Neural cell (in vitro differentiated cells): ENCODE data around the gene PHF21B. TPM values are rescaled to one million over a fixed set of nuclear protein-coding genes. Genes with fewer than 3 reads are reported as not detected.

Experiments used
- H2AFZ ChIP-seq: fragments of 200-600, 300-800 bp; sonication (generic), shearing (Covaris generic); 2 replicates; pipeline ENCODE4 v1.6.0; 2014; ENCODE audit warnings: low read depth, mild to moderate bottlenecking, antibody characterized with exemption, low read length, moderate library complexity
- H3F3A ChIP-seq: fragments of 200-600 bp; shearing (Covaris generic); 2 replicates; pipeline ENCODE4 v1.6.1; 2016; ENCODE audit warnings: mild to moderate bottlenecking, moderate library complexity, mixed read lengths, antibody characterized with exemption, low read length; ENCODE audit not compliant: insufficient read depth, poor library complexity, severe bottlenecking
- H3K27ac ChIP-seq: fragments of 200-600, 300-800 bp; sonication (generic), shearing (Covaris generic); 2 replicates; pipeline ENCODE4 v1.5.1; 2014; ENCODE audit warnings: mild to moderate bottlenecking, low read length, moderate library complexity
- H3K27me3 ChIP-seq: fragments of 300-800, 200-600 bp; sonication (generic), shearing (Covaris generic); 2 replicates; pipeline ENCODE4 v1.6.0; 2014; ENCODE audit warnings: mild to moderate bottlenecking, low read depth, low read length, moderate library complexity; ENCODE audit not compliant: insufficient read depth
- H3K36me3 ChIP-seq: fragments of 300-800, 200-600 bp; sonication (generic), shearing (Covaris generic); 2 replicates; pipeline ENCODE4 v1.5.1; 2014; ENCODE audit warnings: mild to moderate bottlenecking, antibody characterized with exemption, low read length, moderate library complexity; ENCODE audit not compliant: insufficient read depth
- H3K4me2 ChIP-seq: fragments of 300-800, 200-600 bp; sonication (generic), shearing (Covaris generic); 2 replicates; pipeline ENCODE4 v1.6.0; 2014; ENCODE audit warnings: mild to moderate bottlenecking, low read length
- H3K4me3 ChIP-seq: fragments of 300-800, 200-600 bp; sonication (generic), shearing (Covaris generic); 2 replicates; pipeline ENCODE4 v1.5.1; 2014; ENCODE audit warnings: mild to moderate bottlenecking, low read length, moderate library complexity
- H3K79me2 ChIP-seq: fragments of 200-600 bp; shearing (Covaris generic); replicated peaks from 2 replicates; pipeline ENCODE4 v1.6.0; 2014; ENCODE audit warnings: mild to moderate bottlenecking, low read length, moderate library complexity; ENCODE audit not compliant: insufficient read depth
- H3K9ac ChIP-seq: fragments of 300-800, 200-600 bp; sonication (generic), shearing (Covaris generic); 2 replicates; pipeline ENCODE4 v1.6.1; 2016; ENCODE audit warnings: mild to moderate bottlenecking, low read length, mixed read lengths
- H3K9me2 ChIP-seq: fragments of 200-600 bp; shearing (Covaris generic); 2 replicates; pipeline ENCODE4 v1.6.1; 2016; ENCODE audit warnings: mild to moderate bottlenecking, low read length, mixed read lengths; ENCODE audit not compliant: insufficient read depth
- H3K9me3 ChIP-seq: fragments of 200-600, 300-800 bp; sonication (generic), shearing (Covaris generic); 2 replicates; pipeline ENCODE4 v1.6.1; 2016; ENCODE audit warnings: mild to moderate bottlenecking, mixed run types, low read length, moderate library complexity, mixed read lengths
- H4K20me1 ChIP-seq: fragments of 200-600 bp; shearing (Covaris generic); 2 replicates; pipeline ENCODE4 v1.6.1; 2016; ENCODE audit warnings: mild to moderate bottlenecking, mixed run types; ENCODE audit not compliant: insufficient read depth
- EZH2 ChIP-seq: fragments of 200-600, 300-800 bp; shearing (Covaris generic), sonication (generic); IDR thresholded peaks from 2 replicates; pipeline ENCODE4 v1.6.1; 2014; ENCODE audit warnings: antibody characterized with exemption, low read length, borderline replicate concordance, mild to moderate bottlenecking; ENCODE audit not compliant: insufficient read depth, poor library complexity, severe bottlenecking
- MXI1 ChIP-seq: fragments of 450-650 bp; conservative IDR thresholded peaks from 2 replicates; pipeline ENCODE4 v1.6.1; 2014; ENCODE audit warnings: antibody characterized with exemption, mild to moderate bottlenecking; ENCODE audit not compliant: poor library complexity, severe bottlenecking
- POLR2AphosphoS5 ChIP-seq: IDR thresholded peaks from 2 replicates; pipeline ENCODE4 v1.6.1; 2012
- RAD21 ChIP-seq: fragments of 450-650 bp; conservative IDR thresholded peaks from 2 replicates; pipeline ENCODE4 v1.6.1; 2014; ENCODE audit warnings: antibody characterized with exemption, mild to moderate bottlenecking, moderate library complexity
- REST ChIP-seq: IDR thresholded peaks from 2 replicates; pipeline ENCODE4 v1.6.1; 2012; ENCODE audit warnings: borderline replicate concordance
- SMC3 ChIP-seq: fragments of 450-650 bp; conservative IDR thresholded peaks from 2 replicates; pipeline ENCODE4 v1.6.1; 2014; ENCODE audit warnings: antibody characterized with exemption, mild to moderate bottlenecking, moderate library complexity; ENCODE audit not compliant: poor library complexity
- TAF1 ChIP-seq: IDR thresholded peaks from 2 replicates; pipeline ENCODE4 v1.6.1; 2012; ENCODE audit warnings: low read depth
- polyA plus RNA-seq: library from polyadenylated mRNA; depleted of rRNA; stranded (reverse); fragments of >200 nt; gene quantifications from 2 replicates; pipeline ENCODE4 v1.2.3, GENCODE V29; 2014

The PHF21B gene
- polyA plus RNA-seq, 1 donor from 2014 or later: 49.5 TPM

GRCh38 chr22:44848791-44849420 lies 160.9 kb downstream of the PHF21B start:
- Histone ChIP-seq H3K79me2 (no peaks in the 10 kb centered on the region), H3K27me3 (no peaks in the 10 kb centered on the region), H3K9ac (no peak overlapping the region), H3K27ac (no peak overlapping the region), H3K4me3 (no peak overlapping the region), H3K36me3 (no peaks in the 10 kb centered on the region), H4K20me1 (no peaks in the 10 kb centered on the region), H3K4me2 (no peak overlapping the region), H2AFZ (no peak overlapping the region), H3K9me2 (no peaks in the 10 kb centered on the region), H3F3A (no peaks in the 10 kb centered on the region), H3K9me3 (no peaks in the 10 kb centered on the region)
- TF ChIP-seq EZH2 (no peak), TAF1 (no peak), RAD21 (no peak)

GRCh38 chr22:44848296-44848741 lies 161.5 kb downstream of the PHF21B start:
- Histone ChIP-seq H3K36me3 (no peaks in the 10 kb centered on the region), H3K4me3 (no peak overlapping the region), H3K4me2 (no peak overlapping the region), H3K27ac (no peak overlapping the region), H3K9me2 (no peaks in the 10 kb centered on the region), H4K20me1 (no peaks in the 10 kb centered on the region), H2AFZ (no peak overlapping the region), H3K9ac (no peak overlapping the region), H3K79me2 (no peaks in the 10 kb centered on the region), H3F3A (no peaks in the 10 kb centered on the region), H3K27me3 (no peaks in the 10 kb centered on the region), H3K9me3 (no peaks in the 10 kb centered on the region)
- TF ChIP-seq EZH2: no peak
- TF ChIP-seq TAF1: no peak
- no peak for TF ChIP-seq RAD21
- TF ChIP-seq REST: no peak
- TF ChIP-seq MXI1: no peak
- TF ChIP-seq SMC3: no peak
- TF ChIP-seq POLR2AphosphoS5: no peak

GRCh38 chr22:44847892-44848291 lies 161.9 kb downstream of the PHF21B start:
- no peak overlapping the region for H3K4me2 ChIP-seq
- H3K27me3 ChIP-seq: no peaks in the 10 kb centered on the region

More at GRCh38 chr22:44847892-44848291, 161.9 kb downstream of the PHF21B start:
- no peaks in the 10 kb centered on the region for H4K20me1 ChIP-seq
- H2AFZ ChIP-seq: no peak overlapping the region
- no peak overlapping the region for H3K9ac ChIP-seq
- no peaks in the 10 kb centered on the region for H3K79me2 ChIP-seq
- no peaks in the 10 kb centered on the region for H3K9me3 ChIP-seq
- H3K27ac ChIP-seq: no peak overlapping the region
- H3K36me3 ChIP-seq: no peaks in the 10 kb centered on the region
- H3F3A ChIP-seq: no peaks in the 10 kb centered on the region
- no peak overlapping the region for H3K4me3 ChIP-seq
- H3K9me2 ChIP-seq: no peaks in the 10 kb centered on the region
- TF ChIP-seq MXI1 (no peak), REST (no peak), SMC3 (no peak)
